Epithelial cell of esophagus (primary cell): ENCODE measurements around the gene ZNF511.
A peak's percentile ranks its signal among the peaks of the same experiment; 100 is the strongest.

ENCODE experiments used
- DNase-seq: peaks from one replicate; pipeline ENCODE4 v3.0.0; 2010; ENCODE audit warnings: low read depth
- H3K4me3 ChIP-seq: 2 replicates; pipeline ENCODE4 v1.5.1; 2011; ENCODE audit warnings: mild to moderate bottlenecking, low read length, control low read depth
- TF ChIP-seq, protein P1 (sequence below): IDR thresholded peaks from 2 replicates; pipeline ENCODE4 v1.5.1; 2011; ENCODE audit warnings: low read depth, mild to moderate bottlenecking, low read length, control low read depth, inconsistent platforms; ENCODE audit not compliant: insufficient read depth; ENCODE audit errors: missing control alignments

The ZNF511 gene

DNA sequence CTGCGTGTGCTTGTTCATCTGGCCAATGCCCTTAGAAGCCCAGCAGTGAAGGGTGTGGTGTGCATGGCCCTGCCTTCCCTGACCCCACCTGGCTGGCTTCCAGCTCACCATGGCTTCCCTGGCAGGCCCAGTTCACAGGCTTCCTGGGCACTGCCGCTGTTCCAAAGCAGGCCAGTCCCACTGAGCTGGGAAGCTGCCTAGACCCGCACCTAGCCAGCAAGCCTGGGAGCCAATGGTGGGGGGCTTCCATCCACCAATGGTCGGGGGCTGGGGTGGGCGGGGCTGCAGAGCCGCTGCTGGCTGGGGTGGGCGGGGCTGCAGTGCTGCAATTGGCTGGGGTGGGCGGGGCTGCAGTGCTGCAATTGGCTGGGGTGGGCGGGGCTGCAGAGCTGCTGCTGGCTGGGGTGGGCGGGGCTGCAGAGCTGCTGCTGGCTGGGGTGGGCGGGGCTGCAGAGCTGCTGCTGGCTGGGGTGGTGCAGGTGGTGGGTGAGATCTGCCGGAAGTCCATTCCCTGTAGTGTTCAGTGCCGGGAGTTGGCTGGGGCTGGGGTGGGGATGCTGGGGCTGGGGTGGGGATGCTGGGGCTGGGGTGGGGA lies 15.6 kb downstream of the ZNF511 start:
- peak; percentile 59 for DNase-seq
- no peak overlapping the region for H3K4me3 ChIP-seq
- TF ChIP-seq, protein P1, sequence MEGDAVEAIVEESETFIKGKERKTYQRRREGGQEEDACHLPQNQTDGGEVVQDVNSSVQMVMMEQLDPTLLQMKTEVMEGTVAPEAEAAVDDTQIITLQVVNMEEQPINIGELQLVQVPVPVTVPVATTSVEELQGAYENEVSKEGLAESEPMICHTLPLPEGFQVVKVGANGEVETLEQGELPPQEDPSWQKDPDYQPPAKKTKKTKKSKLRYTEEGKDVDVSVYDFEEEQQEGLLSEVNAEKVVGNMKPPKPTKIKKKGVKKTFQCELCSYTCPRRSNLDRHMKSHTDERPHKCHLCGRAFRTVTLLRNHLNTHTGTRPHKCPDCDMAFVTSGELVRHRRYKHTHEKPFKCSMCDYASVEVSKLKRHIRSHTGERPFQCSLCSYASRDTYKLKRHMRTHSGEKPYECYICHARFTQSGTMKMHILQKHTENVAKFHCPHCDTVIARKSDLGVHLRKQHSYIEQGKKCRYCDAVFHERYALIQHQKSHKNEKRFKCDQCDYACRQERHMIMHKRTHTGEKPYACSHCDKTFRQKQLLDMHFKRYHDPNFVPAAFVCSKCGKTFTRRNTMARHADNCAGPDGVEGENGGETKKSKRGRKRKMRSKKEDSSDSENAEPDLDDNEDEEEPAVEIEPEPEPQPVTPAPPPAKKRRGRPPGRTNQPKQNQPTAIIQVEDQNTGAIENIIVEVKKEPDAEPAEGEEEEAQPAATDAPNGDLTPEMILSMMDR, result no peak

DNA sequence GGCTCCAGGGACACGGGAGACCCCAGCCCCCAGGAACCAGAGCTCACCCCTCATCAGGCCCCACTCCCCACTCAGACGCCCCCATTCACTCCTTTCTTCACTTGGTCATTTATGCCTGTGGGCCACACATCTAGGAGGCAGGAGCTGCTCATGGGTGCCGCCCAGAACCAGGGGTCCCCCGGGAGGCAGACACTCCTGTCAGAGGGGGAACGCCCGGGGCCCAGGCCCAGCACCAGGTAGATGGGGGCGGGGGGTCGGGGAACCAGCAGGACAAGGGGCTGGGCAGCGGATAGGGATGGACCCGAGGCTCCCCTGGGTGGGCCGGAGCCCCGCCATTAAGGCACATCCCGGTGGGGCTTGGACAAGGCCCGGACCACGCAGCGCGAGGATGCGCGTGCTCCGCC lies 16.1 kb downstream of the ZNF511 start:
- TF ChIP-seq, protein P1, result no peak
- DNase-seq, result no peak
- no peak overlapping the region for H3K4me3 ChIP-seq

DNA sequence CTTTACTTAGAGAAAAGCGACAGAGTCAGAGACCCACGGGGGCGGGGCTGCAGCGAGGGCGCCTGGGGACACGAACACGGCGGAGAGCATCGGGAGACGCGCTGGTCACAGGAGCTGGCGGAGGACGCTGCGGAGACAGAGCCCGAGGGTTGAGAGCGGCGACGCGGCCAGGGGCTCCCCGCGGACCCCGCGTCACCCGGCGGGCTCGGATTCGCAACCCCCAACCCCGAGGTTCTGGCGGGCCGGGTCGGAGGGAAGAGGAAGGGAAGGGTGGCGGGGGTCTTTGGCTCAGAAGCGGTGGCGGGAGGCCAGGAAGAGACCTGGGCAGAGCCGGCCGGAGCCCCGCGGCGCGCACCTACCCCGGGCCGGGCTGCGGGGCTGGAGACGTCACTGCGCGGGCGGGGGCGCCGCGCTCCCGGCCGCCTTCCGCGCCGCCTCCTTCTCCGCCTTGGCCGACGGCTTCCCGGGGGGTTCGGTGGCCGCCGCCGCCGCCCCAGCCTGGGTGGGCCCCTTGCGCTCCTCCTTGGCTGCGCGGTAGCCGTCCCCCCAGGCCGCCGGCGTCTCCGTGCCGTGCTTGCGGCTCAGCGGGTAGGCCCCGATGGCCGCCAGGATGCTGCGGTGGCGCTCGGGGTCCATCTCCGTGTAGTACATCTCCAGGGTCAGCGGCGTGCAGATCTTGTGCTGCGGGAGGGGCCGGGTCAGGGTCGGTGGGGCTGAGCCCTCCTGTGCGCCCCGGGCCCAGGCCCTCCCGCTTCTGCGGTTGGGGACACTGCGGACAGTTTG lies 16.9 kb downstream of the ZNF511 start:
- peak overlapping the region; percentile 24 for H3K4me3 ChIP-seq
- no peak for DNase-seq
- TF ChIP-seq, protein P1, result no peak

DNA sequence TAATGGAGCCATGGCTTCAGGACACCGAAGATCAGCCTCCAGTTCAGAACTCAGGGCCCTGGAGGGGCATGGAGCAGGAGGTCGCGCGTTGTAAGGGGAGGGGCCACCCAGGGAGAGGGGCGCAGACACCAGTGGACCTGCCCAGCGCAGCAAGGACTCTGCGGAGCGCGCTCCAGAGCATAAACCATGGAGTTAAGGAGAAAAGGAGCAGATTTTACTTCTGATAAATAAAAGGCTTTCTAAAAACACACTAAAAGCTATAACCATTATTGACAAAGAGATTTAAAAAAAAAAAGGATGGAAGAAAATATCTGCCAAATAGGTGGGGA lies 17.5 kb downstream of the ZNF511 start:
- TF ChIP-seq, protein P1, result no peak
- no peak overlapping the region for H3K4me3 ChIP-seq
- DNase-seq, result no peak

DNA sequence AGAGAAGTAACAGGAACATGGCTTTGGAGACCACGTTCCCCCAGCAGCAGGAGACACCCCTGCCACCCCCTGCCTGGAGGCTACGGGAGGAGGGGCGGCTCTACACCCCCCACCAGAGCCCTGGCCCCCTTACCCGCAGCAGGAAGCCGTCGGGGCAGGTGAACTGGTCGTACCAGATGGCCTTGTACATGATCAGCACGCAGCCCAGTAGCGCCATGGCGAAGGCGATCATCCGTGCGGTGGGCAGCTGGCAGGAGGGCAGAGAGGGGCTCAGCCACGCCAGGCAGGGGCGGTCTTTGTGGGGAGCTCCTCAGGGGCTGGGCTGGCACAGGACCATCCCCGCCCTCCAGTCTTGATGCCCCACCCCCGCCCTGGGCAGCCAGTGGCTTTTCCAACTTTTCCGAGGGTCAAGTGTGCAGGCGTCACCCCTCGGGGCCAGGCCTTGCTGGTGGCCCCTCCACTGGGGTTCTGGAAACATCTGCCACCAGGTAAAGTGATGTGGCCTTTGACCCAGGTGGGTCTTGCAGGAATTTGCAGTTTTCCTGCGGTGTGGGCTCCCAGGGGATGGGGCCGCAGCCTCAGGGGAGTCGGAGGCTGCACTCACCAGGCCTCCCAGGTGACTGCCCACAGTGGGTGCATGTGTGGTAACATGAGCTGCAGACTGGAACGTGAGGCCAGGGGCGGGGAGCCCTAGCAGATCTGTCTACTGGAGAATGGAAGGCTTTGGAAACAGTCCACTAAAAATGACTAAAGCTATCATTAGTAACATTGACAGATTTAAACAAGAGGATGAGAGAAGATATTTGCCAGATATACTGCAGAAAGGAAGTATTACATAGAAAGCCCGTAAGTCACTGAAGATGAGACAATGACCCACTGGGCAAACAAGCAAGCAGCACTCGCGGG lies 18.3 kb downstream of the ZNF511 start:
- TF ChIP-seq, protein P1, result no peak
- DNase-seq, result no peak
- H3K4me3 ChIP-seq, result no peak overlapping the region

DNA sequence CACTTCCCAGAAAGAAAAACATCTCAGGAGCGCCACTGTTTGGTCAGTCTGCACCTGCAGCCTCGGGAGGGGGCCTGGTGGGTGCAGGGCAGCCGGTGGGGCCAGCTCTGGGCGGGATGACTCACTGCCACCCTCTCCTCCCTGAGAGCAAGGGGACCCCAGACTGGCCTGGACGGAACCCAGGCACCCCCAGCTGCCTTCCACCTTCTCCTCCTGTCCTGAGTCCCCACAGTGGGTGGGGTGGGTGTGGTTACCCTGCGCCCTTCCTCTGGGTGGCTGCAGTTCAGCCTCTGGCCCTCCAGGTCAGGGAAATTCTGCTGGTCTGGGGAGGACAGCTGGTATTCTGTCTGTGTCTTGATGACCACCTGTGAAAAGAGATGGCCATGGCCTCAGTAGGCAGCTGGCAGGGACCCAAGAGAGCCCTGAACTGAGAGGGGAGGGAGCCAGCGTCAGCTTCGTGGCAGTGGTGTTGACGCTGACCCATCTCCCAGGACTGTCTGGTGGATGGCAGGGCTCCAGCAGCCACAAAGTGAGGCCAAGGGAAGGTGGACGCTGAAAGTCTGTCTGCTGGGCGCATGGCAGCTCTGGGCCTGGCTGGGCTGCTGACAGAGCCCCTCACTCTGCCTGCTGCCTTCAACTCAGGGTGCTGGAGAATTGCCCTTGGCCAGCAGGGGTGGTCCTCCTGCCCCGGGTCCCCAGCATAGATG lies 19.1 kb downstream of the ZNF511 start:
- DNase-seq, result no peak
- no peak overlapping the region for H3K4me3 ChIP-seq
- TF ChIP-seq, protein P1, result no peak
